Measurements from ENCODE around the gene SCO2. TPM values are rescaled to one million over a fixed set of nuclear protein-coding genes. Genes with fewer than 3 reads are reported as not detected.

Gene SCO2
- total RNA-seq, 1 donor from 2014 or later: 2.0 TPM

- Mint-ChIP-seq H3K4me1 (ENCODE audit: unreplicated experiment) (peaks cover 13% of the 10 kb centered on the region), H3K4me3 (no peak overlapping the region), H3K9me3 (no peaks in the 10 kb centered on the region), H3K27ac (no peak overlapping the region), H3K27me3 (no peaks in the 10 kb centered on the region), H3K36me3 (no peaks in the 10 kb centered on the region)
- DNase-seq (ENCODE audit: extremely low spot score, unreplicated experiment): no peak
- TF ChIP-seq CTCF (conservative IDR thresholded peaks at IDR 0.05): no peak
Observed at GRCh38 chr22:50500452-50500851, 24.9 kb downstream of the SCO2 start.

GRCh38 chr22:50498322-50498890, 27.0 kb downstream of the SCO2 start:
- no peaks in the 10 kb centered on the region for H3K36me3 Mint-ChIP-seq
- H3K27ac Mint-ChIP-seq: peak overlapping the region; percentile 52
- peak overlapping the region; percentile 30 for H3K4me3 Mint-ChIP-seq
- H3K9me3 Mint-ChIP-seq: no peaks in the 10 kb centered on the region
- TF ChIP-seq CTCF (conservative IDR thresholded peaks at IDR 0.05): peak; percentile 76
- H3K4me1 Mint-ChIP-seq (ENCODE audit: unreplicated experiment): peaks cover 13% of the 10 kb centered on the region
- no peak for DNase-seq (ENCODE audit: extremely low spot score, unreplicated experiment)
- no peaks in the 10 kb centered on the region for H3K27me3 Mint-ChIP-seq

DNA sequence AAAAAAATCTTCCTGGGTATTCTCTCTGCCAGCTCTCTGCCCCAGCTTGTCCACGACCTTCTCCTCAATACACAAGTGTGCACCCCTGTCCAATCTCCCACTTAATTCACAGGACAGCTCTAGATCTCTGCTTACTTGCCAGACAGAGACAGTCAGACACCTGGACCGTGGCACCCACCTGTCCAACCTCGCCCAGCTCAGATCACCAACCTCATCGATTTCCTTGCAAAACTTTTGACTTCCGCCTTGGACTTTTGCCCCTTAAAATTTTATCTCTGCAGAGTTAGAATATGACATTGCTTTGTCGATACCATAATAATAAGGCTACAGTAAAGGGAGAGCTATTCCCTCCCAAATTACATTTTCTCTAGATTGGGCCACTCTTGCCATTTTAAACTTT, 28.3 kb downstream of the SCO2 start:
- Mint-ChIP-seq H3K9me3 (no peaks in the 10 kb centered on the region), H3K4me3 (no peak overlapping the region), H3K27ac (no peak overlapping the region), H3K36me3 (no peaks in the 10 kb centered on the region), H3K27me3 (no peaks in the 10 kb centered on the region), H3K4me1 (ENCODE audit: unreplicated experiment) (peaks cover 13% of the 10 kb centered on the region)
- no peak for TF ChIP-seq CTCF (conservative IDR thresholded peaks at IDR 0.05)
- DNase-seq (ENCODE audit: extremely low spot score, unreplicated experiment): no peak

- Mint-ChIP-seq H3K9me3 (no peaks in the 10 kb centered on the region), H3K27ac (no peak overlapping the region), H3K27me3 (peaks cover 11% of the 10 kb centered on the region), H3K4me3 (no peak overlapping the region), H3K36me3 (no peaks in the 10 kb centered on the region), H3K4me1 (ENCODE audit: unreplicated experiment) (peaks cover 9% of the 10 kb centered on the region)
- no peak for DNase-seq (ENCODE audit: extremely low spot score, unreplicated experiment)
- no peak for TF ChIP-seq CTCF (conservative IDR thresholded peaks at IDR 0.05)
Observed at GRCh38 chr22:50490531-50491308, 34.7 kb downstream of the SCO2 start.

GRCh38 chr22:50489363-50490243, 35.8 kb downstream of the SCO2 start:
- Mint-ChIP-seq H3K27ac (no peak overlapping the region), H3K4me1 (ENCODE audit: unreplicated experiment) (peaks cover 9% of the 10 kb centered on the region), H3K9me3 (no peaks in the 10 kb centered on the region), H3K4me3 (no peak overlapping the region), H3K27me3 (peaks cover 12% of the 10 kb centered on the region), H3K36me3 (no peaks in the 10 kb centered on the region)
- TF ChIP-seq CTCF (conservative IDR thresholded peaks at IDR 0.05): no peak
- no peak for DNase-seq (ENCODE audit: extremely low spot score, unreplicated experiment)

Data from type B pancreatic cell (in vitro differentiated cells).